Peyer's patch (tissue), 4 donors: ENCODE results near the gene LDLRAD4.

ENCODE experiments used
- CTCF ChIP-seq, 6 experiments: fragments of 450-650 bp in 4 of 6; fragments of 200-600 bp in 2 of 6; sonication (generic) in 1 of 6; IDR thresholded peaks; one replicate each; pipeline ENCODE4 v1.5.1; 2017 to 2019; ENCODE audit warnings: antibody characterized with exemption in 6 of 6, mild to moderate bottlenecking in 3 of 6, moderate library complexity in 1 of 6
- POLR2A ChIP-seq, 2 donors: fragments of 450-650 bp; IDR thresholded peaks; one replicate each; pipeline ENCODE4 v1.5.1; 2017; ENCODE audit warnings: antibody characterized with exemption in 2 of 2, mild to moderate bottlenecking in 2 of 2, moderate library complexity in 2 of 2

GRCh38 chr18:13534631-13535030 is 316.1 kb downstream of the LDLRAD4 start:
- TF ChIP-seq CTCF (IDR thresholded peaks at IDR 0.05) (no peak), POLR2A (IDR thresholded peaks at IDR 0.05) (no peak)
